Measurements from ENCODE around the gene RPL10. TPM values are rescaled to one million over a fixed set of nuclear protein-coding genes. Genes with fewer than 3 reads are reported as not detected.

RPL10 gene
- total and polyA plus RNA-seq, 9 of the 15 experiments (the other 6 are each of a cell fraction or from before 2014, with no cell fraction given) = 3,774 to 7,600 (median 5,014) TPM

GRCh38 chrX:154428176-154429171, 30.3 kb downstream of the RPL10 start, which contains the start of gene ATP6AP1 (continued):
- TF ChIP-seq FOS (IDR thresholded peaks at IDR 0.05; ENCODE audit: extremely low read depth, insufficient read length) (peak; percentile 94), TCF3 (CRISPR knock-in tag; IDR thresholded peaks at IDR 0.05) (no peak), SLC30A9 (CRISPR knock-in tag; IDR thresholded peaks at IDR 0.05) (no peak), ASH1L (IDR thresholded peaks at IDR 0.05; ENCODE audit: borderline replicate concordance, low read depth, partially characterized antibody) (peak; percentile 87), AFF1 (IDR thresholded peaks at IDR 0.05; ENCODE audit: low read depth in 1 of 2, partially characterized antibody in 2 of 2) (no peak), PRPF4 (IDR thresholded peaks at IDR 0.05; ENCODE audit: insufficient read depth, low read depth, low read length, poor library complexity, severe bottlenecking) (no peak), RBM39 (optimal IDR thresholded peaks at IDR 0.05; ENCODE audit: low read depth, low read length) (no peak), ZNF3 (CRISPR knock-in tag; IDR thresholded peaks at IDR 0.05) (no peak), ILF3 (IDR thresholded peaks at IDR 0.05; ENCODE audit: borderline replicate concordance) (no peak), STAT5A (IDR thresholded peaks at IDR 0.05; ENCODE audit: borderline replicate concordance, low read length) (no peak), ZNF347 (CRISPR knock-in tag; IDR thresholded peaks at IDR 0.05; ENCODE audit: low read depth) (no peak), AFF4 (CRISPR knock-in tag; IDR thresholded peaks at IDR 0.05) (0 out of 2 replicates have a peak, but pooled peaks have one; percentile 9), RNF2 (IDR thresholded peaks at IDR 0.05) (peak; percentile 52; the same call in 1 of the 2 replicates), HDGF (IDR thresholded peaks at IDR 0.05) (no peak), NR2C2 (CRISPR knock-in tag; IDR thresholded peaks at IDR 0.05) (peak; percentile 52; the same call in 1 of the 2 replicates), NR2C2 (tag; IDR thresholded peaks at IDR 0.05) (peak; percentile 46; the same call in 1 of the 2 replicates), CREB3L1 (IDR thresholded peaks at IDR 0.05; ENCODE audit: borderline replicate concordance, low read depth) (0 out of 2 replicates have a peak, but pooled peaks have one; percentile 24)

All from K562 (cell line).